Ramos (cell line): Measurements from ENCODE around the gene CALHM1.

Experiments used
- in situ Hi-C: fragments of 300-500 bp; cut with MboI; formaldehyde crosslinking; loops from one replicate; pipeline ENCODE4 v1.14.3; 2022; ENCODE audit warnings: low sequenced_read_pairs; ENCODE audit not compliant: unreplicated experiment

The CALHM1 gene

DNA sequence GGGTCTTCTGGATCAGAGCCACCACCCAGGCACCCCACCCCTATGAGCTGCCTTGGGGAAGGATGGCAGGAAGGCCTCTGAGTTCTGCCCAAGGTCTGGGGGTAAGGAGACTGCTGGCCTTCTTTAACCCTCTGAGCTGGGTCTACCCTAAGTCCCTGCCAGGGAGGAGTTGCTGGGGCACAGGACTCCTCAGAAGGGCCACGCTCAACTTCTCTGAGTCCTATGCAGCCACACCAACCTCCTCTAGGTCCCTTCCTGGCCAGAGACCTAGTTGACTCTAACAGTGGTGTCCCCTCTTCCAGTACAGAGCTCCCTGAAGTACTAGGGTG, 32.2 kb upstream of the CALHM1 start:
- in situ Hi-C loops: loop anchor here (25.0 kb wide), 1 partner anchor 579 kb away; the partner anchor contains the start of gene CNNM2

DNA sequence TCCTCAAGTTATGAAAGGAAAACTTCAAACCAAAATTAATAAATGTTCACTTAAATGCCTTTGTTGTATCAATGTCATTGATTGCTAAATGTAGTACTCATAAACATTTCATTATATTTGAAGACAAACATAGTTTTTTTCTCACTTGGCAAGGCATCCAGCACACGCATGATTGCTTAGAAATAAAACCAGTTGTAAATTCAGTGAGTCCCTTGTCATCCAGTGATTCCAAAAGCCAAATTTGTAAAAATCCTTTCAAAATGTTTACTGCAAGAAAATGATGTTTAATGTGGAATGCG, 28.7 kb upstream of the CALHM1 start:
- in situ Hi-C loops: loop anchor here (25.0 kb wide), 1 partner anchor 575 kb away; the partner anchor contains the start of gene CNNM2

DNA sequence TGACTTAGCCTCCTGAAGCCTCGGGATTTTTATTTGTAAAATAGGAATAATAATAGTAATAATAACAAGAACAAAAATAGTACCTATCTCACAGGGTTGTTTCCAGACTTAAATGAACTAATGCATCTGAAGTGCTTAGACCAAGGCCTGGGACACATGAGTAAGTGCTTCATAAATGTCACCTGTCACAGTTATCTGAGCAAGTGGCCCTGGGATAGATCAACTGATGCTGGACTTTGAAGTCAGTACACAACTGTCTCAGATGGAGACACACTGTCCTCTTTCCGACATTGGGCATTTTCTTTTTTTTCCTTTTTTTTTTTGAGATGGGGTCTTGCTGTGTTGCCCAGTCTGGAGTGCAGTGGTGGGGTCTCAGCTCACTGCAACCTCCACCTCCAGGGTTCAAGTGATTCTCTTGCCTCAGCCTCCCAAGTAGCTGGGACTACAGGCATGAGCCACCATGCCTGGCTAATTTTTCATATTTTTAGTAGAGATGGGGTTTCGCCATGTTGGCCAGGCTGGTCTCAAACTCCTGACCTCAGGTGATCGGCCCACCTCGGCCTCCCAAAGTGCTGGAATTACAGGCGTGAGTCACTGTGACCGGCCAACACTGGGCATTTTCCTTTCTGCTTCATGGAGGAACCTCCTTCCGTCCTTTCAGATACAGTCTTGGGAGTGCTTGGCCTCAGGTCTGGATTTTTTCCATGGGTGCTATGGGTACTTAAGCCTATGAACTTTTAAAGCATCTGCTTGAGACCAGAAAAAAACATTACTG, 28.1 kb upstream of the CALHM1 start:
- in situ Hi-C loops: loop anchor here (25.0 kb wide), 1 partner anchor 575 kb away; the partner anchor contains the start of gene CNNM2

DNA sequence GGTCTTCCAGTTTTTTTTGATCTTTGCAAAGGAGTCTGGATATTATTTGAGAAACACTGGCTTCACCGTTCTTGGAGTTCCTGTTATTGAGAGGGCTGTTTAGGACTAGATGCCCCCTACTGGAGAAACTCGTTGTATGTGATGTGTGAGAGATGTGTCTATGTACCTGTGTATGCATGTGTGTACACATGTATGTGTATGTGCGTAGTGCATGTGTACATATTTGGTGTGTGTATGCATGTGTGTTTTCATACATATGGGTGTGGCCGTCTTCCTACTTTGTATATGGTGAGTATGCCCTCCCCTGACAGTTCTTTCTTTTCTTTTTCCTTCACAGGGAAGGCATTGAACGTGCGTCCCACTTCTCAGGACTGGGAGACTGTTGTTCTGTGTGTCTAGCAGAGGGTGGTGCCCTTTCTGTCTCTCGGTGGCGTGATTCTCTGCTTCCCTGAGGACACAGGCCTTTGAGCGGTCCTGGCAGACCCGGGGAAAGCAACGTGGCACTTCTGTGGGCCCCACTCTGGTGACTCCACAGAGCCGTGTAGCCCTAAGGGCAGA, 23.4 kb upstream of the CALHM1 start:
- in situ Hi-C loops: loop anchor here (25.0 kb wide), 1 partner anchor 570 kb away; the partner anchor contains the start of gene CNNM2

DNA sequence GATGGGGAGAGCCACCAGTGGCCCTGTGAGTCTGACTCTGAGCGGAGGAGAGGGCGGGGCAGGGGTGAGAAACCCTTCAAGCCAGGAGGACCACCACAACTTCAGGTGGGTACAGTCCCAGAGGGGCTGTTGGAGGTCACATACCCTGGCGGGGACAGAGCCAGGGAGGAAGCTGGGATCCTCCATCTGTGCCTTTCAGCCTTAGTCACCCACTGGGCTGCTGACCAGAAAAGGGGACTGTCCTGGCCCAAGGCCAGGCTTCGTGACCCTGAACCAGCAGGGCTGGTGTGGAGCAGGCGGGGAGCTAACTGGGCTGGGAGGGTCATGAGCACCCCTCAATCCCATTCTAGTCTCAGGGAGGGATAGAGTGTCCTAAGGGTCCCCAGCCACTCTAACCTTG, 21.8 kb upstream of the CALHM1 start:
- in situ Hi-C loops: loop anchor here (25.0 kb wide), 1 partner anchor 568 kb away; the partner anchor contains the start of gene CNNM2

DNA sequence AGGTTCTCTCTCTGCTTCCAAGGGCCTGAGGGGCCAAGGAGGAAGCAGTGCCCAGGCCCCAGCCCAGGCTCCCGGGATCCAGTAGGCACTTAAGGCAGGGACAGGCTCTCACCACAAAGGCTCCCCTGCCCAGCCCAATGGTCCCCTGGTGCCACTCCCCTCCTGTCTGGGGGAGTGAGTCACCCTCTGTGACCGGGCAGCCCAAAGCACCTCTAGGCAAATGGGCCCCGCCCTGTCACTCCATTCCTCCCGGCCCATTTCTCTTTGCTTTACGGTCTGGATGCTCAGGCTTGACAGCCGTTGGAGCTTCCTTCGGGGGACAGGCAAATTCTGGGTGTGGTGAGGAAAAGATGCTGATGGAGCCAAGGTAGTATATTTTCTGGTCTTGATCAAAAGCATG, 20.4 kb upstream of the CALHM1 start, which contains the start of gene CALHM3:
TSS of gene CALHM3 (minus strand) at position 106 of the 400 bp plus-strand sequence. CDS start 208 bp downstream, outside the sequence.
- in situ Hi-C loops: loop anchor here (5.0 to 25.0 kb wide), 2 partner anchors 62 to 567 kb away; partner anchors contain the start of gene CNNM2

DNA sequence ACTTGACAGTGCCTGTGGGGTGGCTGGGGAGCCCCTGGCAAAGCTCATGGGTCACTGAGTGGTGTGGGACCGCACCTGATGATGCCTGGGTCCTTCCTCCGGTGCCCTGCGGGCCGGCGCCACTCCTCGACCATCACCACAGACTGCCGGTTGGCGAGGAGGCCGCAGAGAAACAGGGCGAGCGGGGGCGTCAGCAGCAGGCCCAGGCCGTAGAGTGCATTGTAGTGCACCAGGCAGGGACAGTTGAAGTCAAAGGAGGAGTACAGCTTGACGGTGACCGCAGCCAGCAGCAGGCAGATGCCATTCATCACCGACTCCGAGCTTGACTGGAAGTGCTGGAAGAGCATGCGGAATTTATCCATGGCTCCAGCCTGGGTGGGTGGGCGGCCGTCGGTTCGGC, 20.0 kb upstream of the CALHM1 start:
- in situ Hi-C loops: loop anchor here (5.0 to 25.0 kb wide), 2 partner anchors 61 to 566 kb away; partner anchors contain the start of gene CNNM2

DNA sequence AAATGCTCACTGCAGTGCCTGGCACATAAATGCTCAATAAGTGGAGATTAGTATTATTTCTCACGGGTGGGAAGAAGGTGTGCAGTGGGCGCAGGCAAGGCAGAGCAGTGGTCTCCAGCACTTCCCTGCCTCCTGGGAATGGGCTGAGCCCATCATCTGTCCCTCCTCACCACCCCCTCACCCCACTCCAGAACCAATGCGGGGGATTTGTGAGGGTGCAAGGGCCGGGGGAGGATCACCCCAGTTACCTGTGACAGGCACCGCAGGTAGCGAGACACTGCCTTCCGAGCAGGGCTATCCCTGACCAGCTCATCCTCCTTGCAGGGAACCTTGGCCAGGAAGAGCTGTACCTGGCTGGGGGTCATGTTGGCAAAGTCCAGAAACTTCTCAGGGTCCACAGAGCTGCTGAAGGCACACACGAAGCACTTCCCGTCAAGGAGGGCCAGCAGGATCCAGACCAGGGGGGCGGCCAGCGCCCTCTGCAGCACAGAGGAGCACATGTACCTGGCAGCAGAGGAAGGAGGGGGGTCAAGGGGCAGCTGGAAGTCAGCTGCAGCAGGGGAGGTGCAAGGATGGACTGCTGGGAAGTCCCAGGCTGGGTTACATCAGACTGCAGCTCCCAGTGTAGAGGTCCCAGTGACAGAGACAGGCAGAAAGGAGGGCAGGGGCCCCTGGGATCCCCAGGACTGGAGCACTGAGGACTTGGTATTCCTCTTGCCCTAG, 17.5 kb upstream of the CALHM1 start:
- in situ Hi-C loops: loop anchor here (5.0 to 25.0 kb wide), 2 partner anchors 59 to 564 kb away; partner anchors contain the start of gene CNNM2

DNA sequence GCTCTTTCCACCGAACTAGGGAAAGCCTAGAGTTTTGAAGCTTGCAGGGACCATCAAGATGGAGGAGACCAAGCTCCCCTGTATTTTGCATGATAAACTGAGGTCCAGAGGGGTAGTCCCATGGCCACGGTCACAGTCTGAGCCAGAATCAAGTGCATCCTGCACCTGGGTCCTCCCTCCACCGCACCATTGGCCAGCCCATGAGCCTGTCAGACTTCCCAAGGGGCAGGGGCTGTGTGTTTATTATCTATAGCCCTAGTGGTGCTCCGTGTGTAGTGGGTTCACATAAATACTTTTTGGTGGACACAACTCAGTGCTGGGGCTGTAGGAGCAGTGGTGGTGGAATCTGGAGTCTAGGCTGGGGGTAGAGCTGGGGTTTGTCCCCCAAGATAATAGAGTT, 16.7 kb upstream of the CALHM1 start:
- in situ Hi-C loops: loop anchor here (5.0 to 25.0 kb wide), 2 partner anchors 58 to 563 kb away; partner anchors contain the start of gene CNNM2

DNA sequence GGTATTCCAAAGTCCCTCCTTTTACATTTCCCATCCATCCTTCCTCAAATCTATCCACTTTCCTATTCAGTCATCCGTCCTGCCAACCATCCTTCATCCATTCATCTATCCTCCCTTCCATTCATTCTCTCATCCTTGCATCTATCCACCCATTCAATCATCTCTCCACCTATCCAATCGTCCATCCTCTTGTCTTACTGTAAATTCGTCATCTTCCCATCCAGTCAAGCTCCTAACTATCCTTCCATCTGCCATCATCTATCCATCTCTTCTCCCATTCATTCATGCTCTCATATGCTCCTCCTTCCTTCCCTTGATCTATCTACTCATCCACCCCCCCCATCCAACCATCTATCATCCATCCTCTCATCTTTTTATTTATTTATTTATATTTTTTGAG, 15.4 kb upstream of the CALHM1 start:
- in situ Hi-C loops: no loop called here

DNA sequence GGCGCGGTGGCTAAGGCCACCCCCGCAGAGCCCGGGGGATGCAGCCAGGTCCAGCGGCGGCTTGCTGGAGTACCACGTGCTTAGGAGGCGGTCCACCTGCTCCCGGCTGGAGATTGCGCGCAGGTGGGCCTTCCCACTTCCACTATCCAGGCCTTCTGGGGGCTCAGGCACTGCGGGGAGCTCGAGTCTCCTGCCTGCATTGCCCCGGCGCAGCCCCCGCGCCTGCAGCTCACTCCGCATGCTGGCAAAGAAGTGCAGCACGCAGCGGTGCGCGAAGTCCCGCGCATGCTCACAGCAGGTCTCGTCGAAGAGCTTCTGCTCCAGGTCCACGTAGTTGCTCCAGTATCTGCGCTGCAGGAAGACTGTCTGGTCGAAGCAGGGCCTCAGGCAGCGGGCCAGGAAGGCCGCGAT, 14.6 kb upstream of the CALHM1 start:
- in situ Hi-C loops: no loop called here

DNA sequence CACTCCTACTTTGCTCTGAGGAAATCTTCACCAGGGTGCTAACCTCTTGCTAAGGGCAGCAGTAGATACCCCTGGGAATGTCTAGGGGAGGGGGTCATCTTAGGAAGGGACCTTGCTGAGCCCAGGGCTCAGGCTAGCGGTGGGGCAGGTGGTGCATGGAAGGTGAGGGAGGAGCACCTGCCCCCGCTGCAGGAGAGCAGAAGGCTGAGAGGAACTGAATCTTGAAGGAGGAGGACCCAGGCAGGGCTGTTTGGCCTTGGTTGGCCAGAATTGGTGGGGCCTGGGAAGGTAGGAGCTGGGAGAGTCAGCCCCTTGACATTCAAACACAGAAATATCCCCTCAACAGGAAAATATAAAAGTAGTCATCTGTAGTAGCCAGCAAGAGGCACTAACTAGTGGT, 13.3 kb upstream of the CALHM1 start:
- in situ Hi-C loops: no loop called here

DNA sequence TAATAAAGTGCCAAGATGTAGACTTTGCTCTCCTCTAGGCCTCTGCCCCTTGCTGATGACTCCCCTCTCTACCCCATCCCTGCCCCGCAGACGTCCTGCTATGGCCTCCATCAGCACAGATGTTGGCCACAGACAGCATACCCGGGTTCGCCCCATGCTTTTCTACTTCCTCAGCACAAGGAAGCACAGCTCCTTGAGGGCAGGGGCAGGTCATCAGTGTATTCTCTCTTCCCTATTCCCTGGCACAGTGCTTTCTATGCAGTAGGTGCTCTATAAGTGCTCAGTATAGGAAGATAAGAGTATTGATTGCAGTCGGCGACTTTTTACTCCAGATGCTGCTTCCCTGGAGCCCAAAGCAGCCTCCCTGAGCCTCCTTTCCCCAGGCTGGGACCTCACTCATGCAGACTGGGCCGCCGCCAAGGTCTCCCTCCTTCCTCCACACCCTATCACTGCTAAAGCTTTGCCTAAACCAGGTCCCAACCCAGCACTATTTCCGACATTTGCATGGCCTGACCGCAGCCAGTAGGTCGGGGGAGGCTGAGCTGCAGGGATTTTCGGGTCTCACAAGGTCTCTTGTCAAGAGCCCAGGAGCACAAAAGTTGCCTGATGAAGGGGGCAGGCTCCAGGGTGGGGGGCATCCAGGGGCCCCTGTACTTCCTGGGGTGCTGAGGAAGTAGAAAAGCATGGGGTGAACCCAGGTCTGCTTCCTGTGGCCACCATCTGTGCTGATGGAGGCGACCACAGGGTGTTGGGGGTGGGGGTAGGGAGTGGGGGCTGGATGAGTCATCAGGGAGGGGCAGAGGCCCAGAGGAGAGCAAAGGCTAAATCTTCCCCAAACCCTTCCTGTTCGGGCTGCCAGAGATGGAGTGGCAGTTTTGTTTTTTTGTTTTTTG, 12.3 kb upstream of the CALHM1 start:
- in situ Hi-C loops: no loop called here

DNA sequence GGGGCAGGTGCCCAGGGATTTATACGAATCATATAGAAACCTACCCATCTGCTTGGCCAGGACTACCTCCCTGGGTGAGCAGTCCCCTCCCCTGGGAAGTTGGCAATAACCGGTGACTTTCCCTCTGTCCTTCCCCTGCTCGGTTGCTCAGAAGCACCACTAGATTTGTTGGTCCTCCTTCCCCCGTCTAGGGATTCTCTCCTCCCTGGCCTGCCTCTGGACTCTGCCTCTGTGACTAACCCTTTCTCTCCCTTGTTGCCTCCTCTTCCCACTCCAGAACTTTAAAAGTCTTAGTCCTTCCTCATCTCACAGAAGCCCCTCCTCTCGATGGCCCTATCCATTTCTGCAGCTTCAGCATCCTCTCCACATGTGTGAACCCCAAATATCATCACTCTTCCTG, 10.5 kb upstream of the CALHM1 start:
- in situ Hi-C loops: no loop called here

DNA sequence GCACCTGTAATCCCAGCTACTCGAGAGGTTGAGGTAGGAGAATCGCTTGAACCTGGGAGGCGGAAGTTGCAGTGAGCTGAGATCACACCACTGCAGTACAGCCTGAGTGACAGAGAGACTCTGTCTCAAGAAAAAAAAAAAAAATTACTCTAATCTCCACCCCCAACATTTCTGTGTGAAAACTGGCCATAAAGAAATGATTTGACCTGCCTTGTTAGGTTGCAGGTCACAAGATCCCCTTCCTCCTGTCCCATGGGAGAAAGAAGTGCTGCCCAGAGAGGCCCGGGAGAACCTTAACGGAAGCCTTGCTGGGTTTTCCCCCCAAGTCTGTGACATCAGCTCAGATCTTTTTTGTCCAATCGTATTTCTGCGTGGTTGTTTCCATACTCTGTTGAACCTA, 8.7 kb upstream of the CALHM1 start:
- in situ Hi-C loops: no loop called here

DNA sequence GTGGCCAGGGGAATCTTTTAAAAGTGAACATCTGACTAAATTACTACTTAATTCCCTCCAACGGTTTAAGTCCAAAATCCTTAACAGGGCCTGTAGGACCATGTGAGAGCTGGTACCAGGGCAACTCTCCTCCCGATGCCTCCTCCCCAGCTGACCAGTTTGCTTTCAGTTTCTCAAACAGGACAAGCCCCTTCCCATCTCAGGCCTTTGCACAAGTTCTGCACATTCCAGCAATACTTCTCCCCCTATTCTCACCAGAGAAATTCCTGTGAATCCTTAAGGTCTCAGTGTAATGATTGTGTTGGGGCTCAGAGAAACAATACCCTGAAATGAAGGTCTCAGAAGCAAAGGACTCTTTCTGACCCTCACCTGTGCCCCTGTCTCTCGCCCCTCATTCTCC, 8.0 kb upstream of the CALHM1 start:
- in situ Hi-C loops: no loop called here

DNA sequence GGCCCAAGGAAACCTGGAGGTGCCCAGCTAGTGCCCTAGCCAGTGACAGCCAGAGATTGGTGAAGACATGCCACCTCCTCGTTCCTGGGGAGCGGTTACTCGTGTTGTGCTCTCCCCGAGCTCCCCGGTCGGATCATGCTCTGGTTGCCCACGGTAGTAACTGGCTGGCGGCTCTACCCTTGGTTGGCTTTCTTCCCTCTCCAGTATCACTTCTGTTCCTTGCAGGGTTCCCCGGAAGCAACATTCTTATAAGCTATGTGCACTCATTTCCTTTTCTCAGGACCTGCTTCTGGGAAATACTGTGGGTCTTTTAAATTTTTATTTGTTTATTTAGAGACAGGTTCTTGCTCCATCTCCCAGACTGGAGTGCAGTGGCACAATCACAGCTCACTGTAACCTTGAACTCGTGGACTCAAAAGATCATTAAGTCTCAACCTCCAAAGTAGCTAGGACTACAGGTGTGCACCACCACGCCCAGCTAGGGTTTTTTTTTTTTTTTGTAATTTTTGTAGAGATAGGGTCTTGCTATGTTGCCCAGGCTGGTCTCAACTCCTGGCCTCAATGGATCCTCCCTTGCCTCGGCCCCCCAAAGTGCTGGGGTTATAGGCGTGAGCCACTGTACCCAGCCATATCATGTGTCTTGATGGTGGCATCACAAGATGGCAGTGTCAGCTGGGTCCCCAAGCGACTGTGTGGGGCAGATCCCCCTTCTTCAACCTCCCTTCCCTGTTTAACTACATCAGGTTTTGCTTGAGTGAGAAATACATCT, 6.9 kb upstream of the CALHM1 start:
- in situ Hi-C loops: no loop called here

DNA sequence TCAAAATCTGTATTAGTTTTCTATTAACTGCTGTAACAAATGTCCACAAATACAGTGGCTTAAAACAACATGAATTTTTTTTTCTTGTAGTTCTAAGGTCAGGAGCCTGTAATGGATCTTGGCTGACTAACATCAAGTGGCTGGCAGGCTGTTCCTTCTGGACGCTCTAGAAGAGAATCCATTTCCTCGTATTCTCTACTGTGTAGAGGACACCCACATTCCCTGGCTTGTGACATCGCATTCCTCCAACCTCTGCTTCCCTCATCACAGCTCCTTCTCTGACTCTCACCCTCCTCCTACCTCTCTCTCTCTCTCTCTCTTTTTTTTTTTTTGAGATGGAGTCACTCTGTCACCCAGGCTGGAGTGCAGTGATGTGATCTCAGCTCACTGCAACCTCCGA, 4.8 kb upstream of the CALHM1 start:
- in situ Hi-C loops: no loop called here

DNA sequence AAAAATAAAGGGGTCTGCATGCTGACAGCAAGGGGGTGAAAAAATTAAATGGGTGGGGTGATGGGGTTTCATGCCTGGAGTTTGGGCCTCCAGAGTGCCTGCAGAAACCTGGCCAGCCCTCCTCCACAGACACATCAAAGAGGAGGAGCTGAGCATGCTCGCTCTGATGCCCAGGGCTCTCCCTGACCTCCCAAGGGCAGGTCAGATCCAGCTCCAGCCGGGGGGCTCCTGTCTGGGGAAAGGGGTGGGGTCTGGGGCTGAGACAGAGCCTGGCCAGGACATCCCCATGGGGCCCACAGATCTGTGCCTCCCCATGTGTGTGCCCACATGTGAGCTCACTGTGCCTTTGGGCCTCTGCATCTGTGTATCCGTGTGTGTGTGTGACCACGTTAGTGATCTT, 915 bp upstream of the CALHM1 start:
- in situ Hi-C loops: no loop called here
